ENCODE measurements around the gene USE1.

GRCh38 chr19:17185590-17185989 is 29.6 kb upstream of the USE1 start:
- TF ChIP-seq CTCF (IDR thresholded peaks at IDR 0.05; ENCODE audit: low read depth, low read length, missing input control) (no peak), RAD21 (IDR thresholded peaks at IDR 0.05) (no peak), EGR1 (IDR thresholded peaks at IDR 0.05; ENCODE audit: low read depth in 2 of 2) (no peak), MAX (IDR thresholded peaks at IDR 0.05) (no peak), YY1 (IDR thresholded peaks at IDR 0.05) (no peak), JUND (IDR thresholded peaks at IDR 0.05) (no peak), RXRA (IDR thresholded peaks at IDR 0.05) (no peak), GABPA (IDR thresholded peaks at IDR 0.05 in 1 of 2, conservative IDR thresholded peaks at IDR 0.05 in 1 of 2) (no peak)
- TF ChIP-seq, protein P1, sequence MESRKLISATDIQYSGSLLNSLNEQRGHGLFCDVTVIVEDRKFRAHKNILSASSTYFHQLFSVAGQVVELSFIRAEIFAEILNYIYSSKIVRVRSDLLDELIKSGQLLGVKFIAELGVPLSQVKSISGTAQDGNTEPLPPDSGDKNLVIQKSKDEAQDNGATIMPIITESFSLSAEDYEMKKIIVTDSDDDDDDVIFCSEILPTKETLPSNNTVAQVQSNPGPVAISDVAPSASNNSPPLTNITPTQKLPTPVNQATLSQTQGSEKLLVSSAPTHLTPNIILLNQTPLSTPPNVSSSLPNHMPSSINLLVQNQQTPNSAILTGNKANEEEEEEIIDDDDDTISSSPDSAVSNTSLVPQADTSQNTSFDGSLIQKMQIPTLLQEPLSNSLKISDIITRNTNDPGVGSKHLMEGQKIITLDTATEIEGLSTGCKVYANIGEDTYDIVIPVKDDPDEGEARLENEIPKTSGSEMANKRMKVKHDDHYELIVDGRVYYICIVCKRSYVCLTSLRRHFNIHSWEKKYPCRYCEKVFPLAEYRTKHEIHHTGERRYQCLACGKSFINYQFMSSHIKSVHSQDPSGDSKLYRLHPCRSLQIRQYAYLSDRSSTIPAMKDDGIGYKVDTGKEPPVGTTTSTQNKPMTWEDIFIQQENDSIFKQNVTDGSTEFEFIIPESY (IDR thresholded peaks at IDR 0.05), result no peak
- TF ChIP-seq, protein P2, sequence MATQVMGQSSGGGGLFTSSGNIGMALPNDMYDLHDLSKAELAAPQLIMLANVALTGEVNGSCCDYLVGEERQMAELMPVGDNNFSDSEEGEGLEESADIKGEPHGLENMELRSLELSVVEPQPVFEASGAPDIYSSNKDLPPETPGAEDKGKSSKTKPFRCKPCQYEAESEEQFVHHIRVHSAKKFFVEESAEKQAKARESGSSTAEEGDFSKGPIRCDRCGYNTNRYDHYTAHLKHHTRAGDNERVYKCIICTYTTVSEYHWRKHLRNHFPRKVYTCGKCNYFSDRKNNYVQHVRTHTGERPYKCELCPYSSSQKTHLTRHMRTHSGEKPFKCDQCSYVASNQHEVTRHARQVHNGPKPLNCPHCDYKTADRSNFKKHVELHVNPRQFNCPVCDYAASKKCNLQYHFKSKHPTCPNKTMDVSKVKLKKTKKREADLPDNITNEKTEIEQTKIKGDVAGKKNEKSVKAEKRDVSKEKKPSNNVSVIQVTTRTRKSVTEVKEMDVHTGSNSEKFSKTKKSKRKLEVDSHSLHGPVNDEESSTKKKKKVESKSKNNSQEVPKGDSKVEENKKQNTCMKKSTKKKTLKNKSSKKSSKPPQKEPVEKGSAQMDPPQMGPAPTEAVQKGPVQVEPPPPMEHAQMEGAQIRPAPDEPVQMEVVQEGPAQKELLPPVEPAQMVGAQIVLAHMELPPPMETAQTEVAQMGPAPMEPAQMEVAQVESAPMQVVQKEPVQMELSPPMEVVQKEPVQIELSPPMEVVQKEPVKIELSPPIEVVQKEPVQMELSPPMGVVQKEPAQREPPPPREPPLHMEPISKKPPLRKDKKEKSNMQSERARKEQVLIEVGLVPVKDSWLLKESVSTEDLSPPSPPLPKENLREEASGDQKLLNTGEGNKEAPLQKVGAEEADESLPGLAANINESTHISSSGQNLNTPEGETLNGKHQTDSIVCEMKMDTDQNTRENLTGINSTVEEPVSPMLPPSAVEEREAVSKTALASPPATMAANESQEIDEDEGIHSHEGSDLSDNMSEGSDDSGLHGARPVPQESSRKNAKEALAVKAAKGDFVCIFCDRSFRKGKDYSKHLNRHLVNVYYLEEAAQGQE (IDR thresholded peaks at IDR 0.05), result no peak
